Stimulated activated CD4-positive, alpha-beta T cell treated with anti-CD3 and anti-CD28 coated beads, Interleukin-12 subunit alpha, Interleukin-12 subunit beta, amount 100 ng/mL, for 4 hours (primary cell): Measurements from ENCODE around the gene JAM3.

Experiments used
- DNase-seq: peaks from one replicate; pipeline ENCODE4 v3.0.0-alpha.2; 2020

Gene JAM3

GRCh38 chr11:134040386-134041302 is 28.2 kb upstream of the JAM3 start:
- no peak for DNase-seq

GRCh38 chr11:134041349-134041748 is 27.5 kb upstream of the JAM3 start:
- DNase-seq: no peak

- DNase-seq: no peak
Measured at GRCh38 chr11:134041791-134042696, 26.8 kb upstream of the JAM3 start.

- no peak for DNase-seq
Measured at GRCh38 chr11:134043821-134044420, 25.0 kb upstream of the JAM3 start.

- no peak for DNase-seq
Measured at GRCh38 chr11:134044514-134045284, 24.2 kb upstream of the JAM3 start.

- DNase-seq: no peak
Measured at GRCh38 chr11:134045799-134046635, 22.9 kb upstream of the JAM3 start.

GRCh38 chr11:134046681-134047449 is 22.0 kb upstream of the JAM3 start:
- no peak for DNase-seq

GRCh38 chr11:134047586-134047999 is 21.3 kb upstream of the JAM3 start:
- no peak for DNase-seq

- no peak for DNase-seq
Measured at GRCh38 chr11:134048028-134048427, 20.8 kb upstream of the JAM3 start.

GRCh38 chr11:134049303-134049702 is 19.6 kb upstream of the JAM3 start:
- DNase-seq: no peak

GRCh38 chr11:134050541-134051383 is 18.1 kb upstream of the JAM3 start:
- peak; percentile 68 for DNase-seq

GRCh38 chr11:134052395-134052987 is 16.4 kb upstream of the JAM3 start:
- DNase-seq: no peak

GRCh38 chr11:134052988-134053945 is 15.6 kb upstream of the JAM3 start:
- no peak for DNase-seq

- no peak for DNase-seq
Measured at GRCh38 chr11:134055029-134055428, 13.8 kb upstream of the JAM3 start.

- no peak for DNase-seq
Measured at GRCh38 chr11:134060316-134060715, 8.6 kb upstream of the JAM3 start.

- no peak for DNase-seq
Measured at GRCh38 chr11:134062265-134063123, 6.4 kb upstream of the JAM3 start.

GRCh38 chr11:134063124-134063495 is 5.8 kb upstream of the JAM3 start:
- DNase-seq: no peak
